Upper lobe of left lung (tissue), 6 donors: ENCODE data around the gene BACE2. TPM values are rescaled to one million over a fixed set of nuclear protein-coding genes. Genes with fewer than 3 reads are reported as not detected.
A peak's percentile ranks its signal among the peaks of the same experiment; 100 is the strongest.

Experiments
- ATAC-seq, 2 donors: fragments of 200-7000 bp; cut with Tn5 transposase; one replicate each; pipeline ENCODE4 v1.9.1; 2022; ENCODE audit warnings: mild to moderate bottlenecking in 2 of 2, moderate library complexity in 2 of 2; ENCODE audit not compliant: low FRiP score in 2 of 2
- DNase-seq, 2 donors: peaks; one replicate each; pipeline ENCODE4 v3.0.0-alpha.2; 2019 to 2020
- H3K27ac ChIP-seq, 4 donors: fragments of 200-600 bp; sonication (generic); one replicate each; pipeline ENCODE4 v1.5.1; 2016 to 2019
- H3K27me3 ChIP-seq, 4 donors: fragments of 200-600 bp; sonication (generic); one replicate each; pipeline ENCODE4 v1.5.1; 2017 to 2019
- H3K36me3 ChIP-seq, 4 donors: fragments of 200-600 bp; sonication (generic); one replicate each; pipeline ENCODE4 v1.5.1; 2016 to 2019
- H3K4me1 ChIP-seq, 4 donors: fragments of 200-600 bp; sonication (generic); one replicate each; pipeline ENCODE4 v1.5.1; 2018 to 2019
- H3K4me3 ChIP-seq, 4 donors: fragments of 200-600 bp; sonication (generic); one replicate each; pipeline ENCODE4 v1.5.1; 2017 to 2019; ENCODE audit warnings: mild to moderate bottlenecking in 2 of 4, moderate library complexity in 1 of 4
- H3K9me3 ChIP-seq, 4 donors: fragments of 200-600 bp; sonication (generic); one replicate each; pipeline ENCODE4 v1.5.1; 2018 to 2019
- EP300 ChIP-seq, 4 donors: sonication (generic); formaldehyde crosslinking; IDR thresholded peaks; one replicate each; pipeline ENCODE4 v1.5.1; 2017; ENCODE audit warnings: antibody characterized with exemption in 4 of 4, control low read depth in 2 of 4
- POLR2A ChIP-seq, 4 donors: fragments of 450-650 bp; IDR thresholded peaks; one replicate each; pipeline ENCODE4 v1.5.1; 2016 to 2017; ENCODE audit warnings: antibody characterized with exemption in 4 of 4, mild to moderate bottlenecking in 2 of 4
- POLR2AphosphoS5 ChIP-seq, 2 donors: sonication (generic); formaldehyde crosslinking; IDR thresholded peaks; one replicate each; pipeline ENCODE4 v1.5.1; 2017; ENCODE audit warnings: antibody characterized with exemption in 2 of 2
- WGBS, 2 donors: methylation state at CpG; one replicate each; pipeline ENCODE4 v1.1.5; 2017 to 2018; 5-methylcytosine and 5-hydroxymethylcytosine counted together
- total RNA-seq, 6 donors: library from RNA; depleted of rRNA in 4 of 6; stranded (reverse); fragments of >200 nt in 4 of 6; gene quantifications; one replicate each; pipeline versions ENCODE4 v1.1.0 to v1.2.1, GENCODE V29; 2016 to 2021
- TF ChIP-seq, protein P1 (sequence below), 6 experiments: fragments of 450-650 bp in 4 of 6; fragments of 200-600 bp in 2 of 6; sonication (generic) in 2 of 6; IDR thresholded peaks; one replicate each; pipeline ENCODE4 v1.5.1; 2016 to 2019; ENCODE audit warnings: antibody characterized with exemption in 6 of 6
- donor health status: DM: no; HTN: no; CAD: no; lungs with moderate emphysema.
- donor health status: DM: no; HTN: yes; CAD: no; lungs with severe emphysema.

Gene BACE2
- total RNA-seq, 6 donors from 2014 or later = 15.1 to 43.0 (median 26.3) TPM

- ATAC-seq (no peak), DNase-seq (peak in 1 of 2 donors; percentile 61)
- Histone ChIP-seq H3K9me3 (no peaks in the 10 kb centered on the region), H3K27ac (no peak overlapping the region), H3K4me1 (peaks cover 7 to 9% (median 8%) of the 10 kb centered on the region in 4 donors), H3K4me3 (no peak overlapping the region), H3K27me3 (peaks cover 0 to 9% (median 7%) of the 10 kb centered on the region in 4 donors), H3K36me3 (no peaks in the 10 kb centered on the region)
- 85 to 89% methylated on average over 10 to 20 of the region's 20 CpGs for WGBS, 2 donors
- TF ChIP-seq POLR2AphosphoS5 (IDR thresholded peaks at IDR 0.05) = no peak
These were observed 153.4 kb downstream of the BACE2 start for GRCh38 chr21:41321211-41321907.

GRCh38 chr21:41321908-41322495 lies 154.0 kb downstream of the BACE2 start:
- TF ChIP-seq POLR2AphosphoS5 (IDR thresholded peaks at IDR 0.05) = no peak
- no peak for TF ChIP-seq POLR2A (IDR thresholded peaks at IDR 0.05)
- no peak for TF ChIP-seq EP300 (IDR thresholded peaks at IDR 0.05)
- no peak for DNase-seq

GRCh38 chr21:41322496-41323382 lies 154.8 kb downstream of the BACE2 start:
- TF ChIP-seq, protein P1, sequence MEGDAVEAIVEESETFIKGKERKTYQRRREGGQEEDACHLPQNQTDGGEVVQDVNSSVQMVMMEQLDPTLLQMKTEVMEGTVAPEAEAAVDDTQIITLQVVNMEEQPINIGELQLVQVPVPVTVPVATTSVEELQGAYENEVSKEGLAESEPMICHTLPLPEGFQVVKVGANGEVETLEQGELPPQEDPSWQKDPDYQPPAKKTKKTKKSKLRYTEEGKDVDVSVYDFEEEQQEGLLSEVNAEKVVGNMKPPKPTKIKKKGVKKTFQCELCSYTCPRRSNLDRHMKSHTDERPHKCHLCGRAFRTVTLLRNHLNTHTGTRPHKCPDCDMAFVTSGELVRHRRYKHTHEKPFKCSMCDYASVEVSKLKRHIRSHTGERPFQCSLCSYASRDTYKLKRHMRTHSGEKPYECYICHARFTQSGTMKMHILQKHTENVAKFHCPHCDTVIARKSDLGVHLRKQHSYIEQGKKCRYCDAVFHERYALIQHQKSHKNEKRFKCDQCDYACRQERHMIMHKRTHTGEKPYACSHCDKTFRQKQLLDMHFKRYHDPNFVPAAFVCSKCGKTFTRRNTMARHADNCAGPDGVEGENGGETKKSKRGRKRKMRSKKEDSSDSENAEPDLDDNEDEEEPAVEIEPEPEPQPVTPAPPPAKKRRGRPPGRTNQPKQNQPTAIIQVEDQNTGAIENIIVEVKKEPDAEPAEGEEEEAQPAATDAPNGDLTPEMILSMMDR (IDR thresholded peaks at IDR 0.05) = no peak
- no peak for TF ChIP-seq EP300 (IDR thresholded peaks at IDR 0.05)
- no peak for TF ChIP-seq POLR2AphosphoS5 (IDR thresholded peaks at IDR 0.05)
- no peak for TF ChIP-seq POLR2A (IDR thresholded peaks at IDR 0.05)
- no peak for ATAC-seq

More at GRCh38 chr21:41321908-41322495, 154.0 kb downstream of the BACE2 start:
- ATAC-seq = no peak
- H3K4me1 ChIP-seq = peaks cover under 1 to 3% (median 2%) of the 10 kb centered on the region in 4 donors
- H3K27me3 ChIP-seq = peaks cover 0 to 2% (median under 1%) of the 10 kb centered on the region in 4 donors
- no peaks in the 10 kb centered on the region for H3K9me3 ChIP-seq
- H3K4me3 ChIP-seq = no peak overlapping the region
- no peaks in the 10 kb centered on the region for H3K36me3 ChIP-seq
- 75 to 80% methylated on average over 6 to 7 of the region's 7 CpGs for WGBS, 2 donors
- no peak overlapping the region for H3K27ac ChIP-seq

GRCh38 chr21:41325138-41325912 lies 157.4 kb downstream of the BACE2 start:
- no peaks in the 10 kb centered on the region for H3K4me1 ChIP-seq
- no peaks in the 10 kb centered on the region for H3K27me3 ChIP-seq
- no peak overlapping the region for H3K4me3 ChIP-seq
- ATAC-seq = no peak
- 90 to 92% methylated on average over 7 of the region's 7 CpGs for WGBS, 2 donors
- H3K27ac ChIP-seq = no peak overlapping the region
- H3K9me3 ChIP-seq = no peaks in the 10 kb centered on the region
- DNase-seq = no peak
- no peaks in the 10 kb centered on the region for H3K36me3 ChIP-seq
- TF ChIP-seq POLR2A (IDR thresholded peaks at IDR 0.05) (no peak), EP300 (IDR thresholded peaks at IDR 0.05) (no peak), POLR2AphosphoS5 (IDR thresholded peaks at IDR 0.05) (no peak)
- TF ChIP-seq, protein P1 (IDR thresholded peaks at IDR 0.05) = no peak

More at GRCh38 chr21:41322496-41323382, 154.8 kb downstream of the BACE2 start:
- WGBS, 2 donors = 81 to 82% methylated on average over 14 to 23 of the region's 23 CpGs
- Histone ChIP-seq H3K4me3 (no peak overlapping the region), H3K9me3 (no peaks in the 10 kb centered on the region), H3K4me1 (no peaks in the 10 kb centered on the region), H3K27ac (no peak overlapping the region), H3K36me3 (no peaks in the 10 kb centered on the region), H3K27me3 (no peaks in the 10 kb centered on the region)
- peak in 1 of 2 donors; percentile 62 for DNase-seq

- H3K27ac ChIP-seq = no peak overlapping the region
- peak in 1 of 2 donors; percentile 21 for ATAC-seq
These were observed 158.6 kb downstream of the BACE2 start for GRCh38 chr21:41326414-41327080.

More at GRCh38 chr21:41326414-41327080, 158.6 kb downstream of the BACE2 start:
- Histone ChIP-seq H3K36me3 (no peaks in the 10 kb centered on the region), H3K9me3 (no peaks in the 10 kb centered on the region), H3K27me3 (no peaks in the 10 kb centered on the region), H3K4me1 (no peaks in the 10 kb centered on the region), H3K4me3 (no peak overlapping the region)
- 79 to 91% methylated on average over 3 to 13 of the region's 13 CpGs for WGBS, 2 donors
- peak in 1 of 2 donors; percentile 65 for DNase-seq
- TF ChIP-seq EP300 (IDR thresholded peaks at IDR 0.05) = no peak
- no peak for TF ChIP-seq POLR2AphosphoS5 (IDR thresholded peaks at IDR 0.05)
- TF ChIP-seq, protein P1 (IDR thresholded peaks at IDR 0.05) = no peak
- no peak for TF ChIP-seq POLR2A (IDR thresholded peaks at IDR 0.05)
